MV-4-11 (cell line): ENCODE results near the gene UGT1A8.

Experiments
- DNase-seq: peaks from one replicate; lab custom pipeline; 2025; lab: John Stamatoyannopoulos, UW

Gene UGT1A8

DNA sequence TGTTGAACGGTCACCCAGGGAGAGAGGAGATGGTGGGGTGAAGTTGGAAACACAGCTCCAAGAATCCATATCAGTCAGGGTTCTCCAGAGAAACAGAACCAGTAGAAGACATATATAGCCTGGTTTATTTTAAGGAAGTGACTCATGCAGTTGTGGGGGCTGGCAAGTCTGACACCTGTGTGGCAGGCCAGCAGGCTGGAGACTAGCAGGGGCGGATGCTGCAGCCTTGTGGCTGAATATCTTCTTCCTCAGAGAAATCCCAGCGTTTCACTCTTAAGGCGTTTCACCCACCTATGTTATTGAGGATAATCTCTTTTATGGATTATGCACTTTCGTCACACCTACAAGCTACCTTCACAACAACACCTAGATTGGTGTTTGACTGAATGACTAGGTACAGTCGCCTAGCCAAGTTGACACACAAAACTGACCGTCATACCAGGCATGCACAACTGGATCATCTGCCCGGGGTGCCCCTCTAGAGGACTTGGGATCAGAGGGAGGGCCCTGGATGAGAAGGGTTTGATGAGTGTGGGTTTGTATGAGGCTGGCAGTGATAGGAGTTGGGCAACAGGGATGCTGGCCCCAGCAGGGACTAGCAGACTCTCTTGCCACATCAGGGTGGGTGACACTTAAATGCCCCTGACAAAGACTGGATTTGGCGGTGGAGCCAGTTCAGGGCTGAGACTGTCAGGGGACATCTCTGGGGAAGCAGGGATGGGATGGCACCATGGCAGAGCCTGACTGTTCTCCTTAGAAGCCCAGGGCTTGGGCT is 184.1 kb downstream of the UGT1A8 start:
- DNase-seq = no peak

DNA sequence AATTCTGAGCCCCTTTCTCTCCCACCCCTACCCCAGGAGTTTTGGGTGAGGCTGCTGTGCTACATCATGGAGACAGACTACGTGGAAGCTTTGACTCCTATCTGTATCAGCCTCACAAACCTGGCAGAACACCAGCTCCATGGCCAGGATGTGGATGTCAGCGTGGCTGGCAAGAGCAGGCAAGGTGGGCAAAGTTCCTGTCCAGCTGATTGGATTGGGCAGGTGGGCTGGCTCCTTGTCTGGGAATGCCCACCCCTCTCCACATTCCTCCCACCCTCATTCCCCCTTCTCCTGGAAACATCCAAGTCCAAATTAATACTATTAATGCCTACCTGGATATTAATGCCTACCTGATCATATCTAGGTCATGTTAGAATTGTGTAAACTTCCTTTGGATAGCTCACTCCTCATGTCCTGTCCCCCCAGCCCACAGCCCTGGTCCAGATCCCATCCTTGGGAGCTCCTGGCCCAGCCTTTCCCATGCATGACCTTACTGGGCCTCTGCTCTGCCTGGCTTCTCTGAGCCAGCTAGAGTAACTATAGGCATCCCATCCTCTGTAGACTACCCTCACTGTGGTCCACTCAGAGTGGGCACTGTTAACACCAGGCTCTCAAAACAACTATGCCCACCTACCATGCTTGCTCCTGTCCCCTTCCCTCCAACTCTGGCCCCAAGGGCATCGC is 184.8 kb downstream of the UGT1A8 start:
- DNase-seq = no peak

DNA sequence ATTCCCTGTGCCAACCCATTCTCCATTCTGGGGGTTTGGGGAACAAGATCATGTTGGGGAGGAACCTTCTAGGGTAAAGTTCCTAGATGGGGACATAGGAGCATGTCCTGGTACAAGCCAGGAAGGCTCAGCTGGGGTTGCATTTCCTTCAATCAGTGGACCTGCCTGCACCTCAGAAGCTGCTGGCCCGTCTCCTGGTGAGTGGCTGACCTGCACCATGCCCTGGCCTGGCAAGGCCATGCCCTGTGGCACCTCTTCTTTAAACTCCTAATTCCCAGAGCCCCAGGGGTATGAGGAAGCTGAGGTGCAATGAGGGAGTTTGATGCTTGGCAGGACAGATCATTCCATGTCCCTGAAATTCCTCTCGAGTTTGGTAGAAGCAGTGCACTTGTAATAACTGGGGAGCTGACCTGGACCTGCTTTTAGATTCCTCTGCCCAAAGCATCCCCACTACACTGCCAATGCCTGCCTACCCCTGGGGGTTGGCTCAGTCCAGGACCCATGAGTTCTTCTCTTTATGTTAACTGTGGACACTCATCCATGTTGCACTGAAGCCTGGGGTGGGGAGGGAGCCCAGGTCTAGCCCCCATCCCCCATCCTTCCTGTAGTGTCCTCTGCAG is 186.0 kb downstream of the UGT1A8 start:
- no peak for DNase-seq

DNA sequence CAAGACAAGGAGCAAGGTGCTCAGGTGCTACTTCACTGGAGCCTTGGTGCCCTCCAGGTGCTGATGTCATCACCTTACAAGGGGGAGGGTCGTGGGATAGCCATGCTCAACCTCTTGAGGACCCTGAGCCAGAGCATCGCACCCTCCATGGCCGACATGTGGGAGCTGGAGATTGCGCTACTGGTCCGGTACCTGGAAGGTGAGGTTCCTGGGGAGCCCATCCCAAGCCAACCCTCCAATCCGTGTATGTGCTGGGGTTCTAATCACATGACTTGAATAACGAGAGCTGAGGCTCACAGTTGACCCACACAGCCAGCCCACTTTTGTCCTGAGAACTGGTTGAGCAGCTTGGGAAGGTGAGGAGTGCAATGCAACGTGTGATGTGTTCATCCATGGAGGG is 186.6 kb downstream of the UGT1A8 start:
- no peak for DNase-seq

DNA sequence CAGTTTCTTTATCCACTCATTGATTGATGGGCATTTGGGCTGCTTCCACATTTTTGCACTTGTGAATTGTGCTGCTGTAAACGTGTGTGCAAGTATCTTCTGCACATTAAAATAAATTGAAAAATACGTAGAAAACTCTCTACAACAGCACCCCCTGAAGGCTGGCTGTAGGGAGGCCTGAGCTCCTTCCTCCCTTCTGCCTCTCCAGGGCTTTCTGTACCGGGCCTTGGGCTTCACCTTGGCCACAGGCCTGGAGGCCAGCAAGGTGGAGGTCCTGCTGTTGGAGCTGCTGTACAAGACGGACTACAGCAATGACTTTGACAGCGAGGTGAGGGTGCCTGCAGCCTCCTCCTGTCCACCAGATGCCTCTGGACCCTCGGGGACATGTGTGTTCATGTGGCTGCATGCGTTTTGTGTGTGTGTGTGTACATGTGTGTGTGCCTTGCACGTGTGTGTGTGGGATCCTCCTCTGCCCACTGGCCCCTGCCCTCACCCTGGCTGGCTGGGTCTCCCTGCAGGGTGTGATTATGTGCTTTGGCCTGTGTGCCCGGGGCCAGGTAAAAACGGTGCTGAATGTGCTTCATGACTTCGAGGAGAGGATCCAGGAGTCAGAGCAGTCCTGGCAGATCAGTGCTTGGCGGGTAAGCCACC is 189.9 kb downstream of the UGT1A8 start:
- DNase-seq = no peak

DNA sequence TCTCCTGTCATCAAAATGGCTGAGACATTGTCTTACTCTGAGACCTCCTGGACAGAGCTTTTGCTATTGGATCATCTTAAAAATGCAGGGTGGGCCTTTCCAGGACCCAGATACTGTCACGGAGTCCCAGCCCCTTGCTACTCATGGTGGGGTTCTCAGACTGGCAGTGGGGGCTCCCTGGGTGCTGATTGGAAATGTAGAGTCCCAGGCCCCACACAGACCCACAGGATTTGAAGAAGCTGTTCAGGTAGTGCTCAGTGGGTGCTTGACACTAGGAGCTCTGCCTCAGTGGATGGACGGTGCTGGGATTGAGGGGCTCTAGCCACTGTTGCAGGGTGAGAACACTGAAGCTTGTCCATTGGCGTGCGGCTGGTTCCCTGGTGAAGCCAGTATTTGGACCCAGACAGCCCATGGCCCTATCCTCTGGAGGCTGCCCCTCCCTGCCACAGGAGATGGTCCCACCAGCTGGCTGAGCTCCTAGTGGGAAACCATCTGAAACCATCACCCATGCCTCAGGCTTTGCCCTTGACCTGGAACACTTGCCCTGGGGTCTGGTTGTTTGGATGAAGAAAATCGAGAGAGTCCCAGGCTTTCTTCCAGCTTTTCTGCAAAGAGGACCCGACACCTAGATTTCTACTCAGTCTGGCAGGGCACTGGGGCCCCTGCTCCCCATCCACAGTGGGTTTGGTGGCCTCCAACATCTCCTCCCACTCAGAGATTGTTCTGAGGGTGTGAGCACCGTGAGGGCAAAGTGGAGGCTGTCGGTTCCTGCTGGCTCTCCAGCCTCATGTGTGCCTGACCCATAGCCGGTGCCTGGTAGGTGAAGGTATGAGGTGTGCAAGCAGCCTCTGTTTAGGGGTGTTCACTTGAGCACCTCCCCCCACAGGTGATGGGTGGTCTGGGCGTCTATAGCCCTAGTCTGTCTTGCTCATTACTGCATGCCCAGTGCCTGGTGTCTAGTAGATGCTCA is 190.8 kb downstream of the UGT1A8 start:
- no peak for DNase-seq

DNA sequence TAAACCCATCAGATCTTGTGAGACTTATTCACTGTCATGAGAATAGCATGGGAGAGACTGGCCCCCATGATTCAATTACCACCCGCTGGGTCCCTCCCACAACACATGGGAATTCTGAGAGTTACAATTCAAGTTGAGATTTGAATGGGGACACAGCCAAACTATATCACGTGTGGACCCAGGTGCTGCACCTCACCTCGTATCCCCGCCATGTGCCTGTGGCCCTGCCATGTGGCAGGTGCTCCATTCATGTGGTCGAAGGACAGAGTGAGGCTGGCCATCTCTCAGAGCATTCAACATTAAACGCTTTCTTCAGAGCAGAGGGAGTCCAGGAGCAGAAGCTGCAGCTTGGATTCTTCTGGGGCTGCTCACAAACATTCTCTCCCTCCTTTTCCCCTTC is 193.0 kb downstream of the UGT1A8 start:
- DNase-seq = no peak

DNA sequence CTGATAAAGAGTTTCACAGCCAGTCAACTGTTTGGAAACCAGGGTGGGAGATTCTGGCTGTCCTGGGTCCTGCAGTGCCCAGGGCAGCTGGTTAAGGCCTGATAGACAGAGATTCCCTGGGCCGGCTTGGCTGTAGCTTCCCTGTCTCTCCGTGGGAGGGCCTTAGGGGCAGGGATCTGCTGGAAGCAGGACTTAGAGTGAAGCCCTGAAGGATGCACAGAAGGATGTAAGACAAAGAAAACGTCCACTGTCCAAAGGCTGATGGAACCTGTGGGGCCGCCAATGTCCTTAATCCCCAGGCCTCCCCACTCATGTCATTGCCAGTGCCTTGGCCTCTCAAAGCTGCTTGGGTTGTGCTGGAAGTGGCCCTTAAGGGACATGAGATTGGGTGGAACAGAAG is 193.7 kb downstream of the UGT1A8 start:
- no peak for DNase-seq

DNA sequence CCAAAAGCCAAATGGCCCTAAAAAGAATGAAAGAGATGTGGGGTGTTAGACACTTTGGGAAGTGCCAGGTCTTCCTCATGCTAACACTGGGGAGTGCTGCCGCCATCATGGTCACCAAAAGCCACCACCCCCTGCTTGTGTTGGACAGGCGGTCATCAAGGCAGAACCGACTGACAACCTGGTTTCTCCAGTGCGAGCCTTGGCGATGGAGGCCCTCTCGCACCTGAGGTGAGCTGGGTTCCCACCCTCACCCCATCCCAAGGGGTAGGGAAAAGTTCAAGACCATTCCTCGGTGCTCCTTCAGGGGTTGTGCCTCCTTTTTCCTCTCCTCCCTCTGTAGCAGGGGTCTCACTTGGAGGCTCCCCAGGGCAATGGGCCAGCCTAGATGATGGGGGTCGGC is 194.3 kb downstream of the UGT1A8 start:
- no peak for DNase-seq

DNA sequence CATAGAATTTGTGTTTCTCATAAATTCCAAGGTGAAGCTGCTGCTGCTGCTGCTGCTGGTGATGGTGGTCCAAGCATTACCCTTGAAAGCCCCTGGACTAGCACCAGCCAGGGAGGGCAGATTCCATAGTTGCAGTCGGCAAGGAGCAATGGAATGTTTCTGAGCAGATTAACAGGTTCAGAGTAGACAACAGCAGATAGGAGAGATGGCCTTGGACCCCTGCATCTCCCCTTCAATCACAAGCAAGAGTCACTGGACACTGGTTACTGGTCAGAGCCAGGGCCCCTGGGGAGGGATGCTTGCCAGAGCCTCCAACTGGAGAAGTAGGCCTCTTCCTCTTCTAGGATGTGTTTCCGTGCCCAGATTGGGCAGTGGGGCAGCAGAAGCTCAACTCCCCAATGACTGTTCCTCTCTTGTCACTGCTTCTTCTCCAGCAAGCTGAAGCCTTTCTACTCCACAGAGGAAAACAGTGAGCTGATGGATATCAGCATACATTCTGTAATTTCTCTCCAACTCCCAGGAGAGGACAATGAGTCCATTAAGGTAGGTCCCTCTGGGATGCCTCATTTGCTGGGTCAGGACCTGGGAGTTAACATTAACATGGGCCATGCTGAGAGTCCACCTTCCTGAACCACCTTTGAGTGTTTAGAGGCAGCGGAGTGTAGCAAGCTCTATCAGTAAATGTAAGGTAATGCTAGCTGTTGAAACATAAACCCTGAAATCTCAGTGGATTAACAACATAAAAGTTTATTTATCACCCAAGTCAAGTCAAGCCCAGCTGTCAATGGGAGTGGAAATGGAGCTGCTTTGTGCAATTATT is 196.0 kb downstream of the UGT1A8 start:
- no peak for DNase-seq

DNA sequence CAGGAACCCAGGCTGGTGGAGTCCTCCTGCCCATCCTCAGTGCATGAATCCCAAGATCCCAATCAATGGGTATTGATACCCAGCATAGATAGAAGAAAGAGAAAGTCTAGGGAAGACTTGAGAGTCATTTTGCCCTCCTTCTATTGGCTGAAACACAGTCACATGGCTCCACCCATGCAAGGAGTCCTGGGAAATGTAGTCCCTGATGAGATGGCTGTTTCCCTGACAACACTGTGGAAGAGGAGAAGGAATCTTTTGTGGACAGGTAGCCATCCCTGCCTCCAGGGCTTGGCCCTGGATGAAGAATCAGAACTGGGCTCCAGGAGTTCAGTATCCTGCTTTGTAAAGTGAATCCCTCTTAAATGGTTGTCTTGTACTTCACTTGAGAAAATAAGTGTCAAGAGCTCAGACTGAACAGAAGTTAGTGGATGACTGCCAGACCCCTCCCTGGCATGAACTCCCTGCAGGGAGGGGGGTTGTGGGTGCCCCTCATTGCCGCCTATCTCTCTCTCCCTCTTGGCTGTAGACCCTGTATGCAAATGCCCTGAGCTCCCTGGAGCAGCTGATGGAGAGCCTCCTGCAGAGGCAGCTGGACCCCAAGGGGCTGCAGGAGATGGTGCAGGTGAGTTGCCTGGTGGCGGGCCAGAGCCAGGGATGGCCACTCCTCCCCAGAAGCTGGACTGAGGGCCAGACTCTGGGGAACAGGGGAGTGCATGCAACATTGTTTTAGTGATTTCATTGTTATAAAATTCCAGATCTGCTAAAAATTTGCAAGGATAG is 196.8 kb downstream of the UGT1A8 start:
- no peak for DNase-seq

DNA sequence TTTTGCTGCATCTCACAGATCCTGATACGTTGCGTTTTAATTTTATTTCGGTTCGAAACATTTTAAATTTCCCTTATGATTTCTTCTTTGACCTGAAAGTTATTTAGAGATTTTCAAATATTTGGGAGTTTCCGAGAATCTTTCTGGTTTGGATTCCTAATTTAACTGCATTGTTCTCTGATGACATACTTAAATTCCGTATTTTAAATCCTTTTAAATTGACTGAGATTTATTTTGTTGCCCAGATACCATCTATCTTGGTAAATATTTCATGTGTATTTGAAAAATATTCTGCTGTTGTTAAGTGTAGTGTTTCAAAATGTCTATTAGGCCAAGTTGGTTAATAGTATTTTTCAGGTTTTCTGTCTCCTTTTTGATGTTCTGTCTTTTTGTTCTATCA is 198.4 kb downstream of the UGT1A8 start:
- DNase-seq = no peak

DNA sequence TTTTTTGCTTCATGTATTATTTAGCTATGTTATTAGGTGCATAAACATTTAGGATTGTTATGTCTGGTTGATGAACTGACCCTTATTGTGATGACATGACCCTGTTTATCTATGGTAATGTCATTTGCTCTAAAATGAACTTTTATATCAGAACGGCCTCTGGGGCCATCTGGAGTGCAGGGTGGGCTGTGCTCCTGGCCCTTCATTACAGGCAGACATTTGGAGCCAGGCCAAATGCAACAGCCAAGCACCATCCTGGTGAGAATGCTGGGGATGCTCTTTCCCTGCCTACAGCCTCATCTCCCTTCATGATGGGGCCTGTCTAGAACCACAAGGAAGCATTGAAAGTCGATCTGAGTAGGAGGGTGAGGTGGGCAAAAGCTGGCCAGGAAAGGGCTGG is 198.9 kb downstream of the UGT1A8 start:
- DNase-seq = no peak

DNA sequence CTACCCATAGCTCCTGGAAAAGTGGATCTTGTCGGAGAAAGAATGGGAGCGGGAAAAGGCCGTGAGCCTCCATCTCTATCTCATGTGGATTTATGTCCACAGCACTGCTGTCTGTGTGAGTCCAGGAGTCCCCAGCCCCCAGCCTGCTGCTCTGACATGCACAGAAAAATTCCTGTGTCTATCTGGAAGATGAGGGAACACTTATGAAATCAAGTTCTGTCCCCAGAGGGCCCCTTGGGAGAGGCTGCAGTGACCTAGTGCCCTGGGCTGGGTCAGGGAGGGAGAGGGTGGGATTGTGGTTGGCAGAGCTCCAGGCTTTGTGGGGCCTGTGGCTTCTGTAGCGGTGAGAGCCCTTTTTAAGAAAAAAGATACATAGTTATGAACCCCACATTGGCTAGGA is 199.3 kb downstream of the UGT1A8 start:
- no peak for DNase-seq

DNA sequence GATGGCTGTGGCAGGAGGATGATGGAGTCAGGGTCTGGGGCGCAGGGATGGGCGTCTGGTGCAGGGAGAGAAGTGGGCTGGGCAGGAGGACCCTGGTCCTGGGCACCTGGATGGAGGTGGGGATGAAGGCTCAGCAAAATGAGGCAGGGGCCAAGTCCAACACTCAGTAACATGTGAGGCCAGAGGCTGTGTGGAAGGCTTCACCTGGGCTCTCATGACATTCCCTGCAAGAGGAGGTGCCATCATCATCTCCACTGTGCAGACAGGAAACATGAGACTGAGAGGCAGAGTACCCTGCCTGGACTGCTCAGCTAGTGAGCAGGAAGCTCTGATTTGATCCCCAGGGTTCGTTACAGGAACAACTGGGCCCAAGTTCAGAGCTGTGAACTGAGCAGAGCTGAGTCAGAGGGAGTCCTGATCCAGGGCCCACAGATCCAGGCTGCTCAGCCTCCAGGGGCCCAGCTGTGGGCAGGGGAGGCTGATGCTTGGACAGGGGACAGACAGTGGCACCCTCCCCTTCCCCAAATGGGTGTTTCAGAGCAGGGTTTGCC is 200.0 kb downstream of the UGT1A8 start:
- no peak for DNase-seq

DNA sequence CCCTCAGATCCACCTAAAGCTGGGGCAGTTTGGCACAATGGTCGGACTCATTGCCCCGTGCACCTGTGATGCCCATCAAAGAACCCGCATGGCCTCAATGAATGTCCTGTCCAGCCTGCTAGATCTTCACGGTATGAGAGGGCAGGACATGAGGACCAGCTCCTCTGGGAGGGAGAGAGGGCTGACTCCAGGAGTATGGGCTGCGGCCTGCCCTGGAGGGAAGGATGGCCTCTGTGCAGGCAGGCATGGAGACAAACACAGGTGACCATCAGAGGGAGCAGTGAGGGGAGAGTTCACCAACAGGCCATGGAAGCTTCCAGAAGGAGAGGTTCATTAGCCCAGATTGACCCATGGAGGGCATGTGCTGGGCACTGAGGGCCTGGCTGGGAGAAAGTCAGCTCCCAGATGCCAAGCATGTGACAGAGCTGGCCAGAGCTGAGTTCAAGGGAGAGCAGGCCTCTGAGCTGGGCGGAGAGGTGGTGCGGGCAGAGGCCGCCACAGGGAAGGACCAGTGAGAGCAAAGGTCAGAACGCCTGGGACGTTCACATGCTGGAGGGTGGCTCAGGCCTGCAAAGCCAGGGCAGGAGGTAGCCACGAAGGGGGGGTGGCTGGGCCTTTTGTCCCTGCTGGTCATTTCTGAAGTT is 200.7 kb downstream of the UGT1A8 start:
- DNase-seq = no peak

DNA sequence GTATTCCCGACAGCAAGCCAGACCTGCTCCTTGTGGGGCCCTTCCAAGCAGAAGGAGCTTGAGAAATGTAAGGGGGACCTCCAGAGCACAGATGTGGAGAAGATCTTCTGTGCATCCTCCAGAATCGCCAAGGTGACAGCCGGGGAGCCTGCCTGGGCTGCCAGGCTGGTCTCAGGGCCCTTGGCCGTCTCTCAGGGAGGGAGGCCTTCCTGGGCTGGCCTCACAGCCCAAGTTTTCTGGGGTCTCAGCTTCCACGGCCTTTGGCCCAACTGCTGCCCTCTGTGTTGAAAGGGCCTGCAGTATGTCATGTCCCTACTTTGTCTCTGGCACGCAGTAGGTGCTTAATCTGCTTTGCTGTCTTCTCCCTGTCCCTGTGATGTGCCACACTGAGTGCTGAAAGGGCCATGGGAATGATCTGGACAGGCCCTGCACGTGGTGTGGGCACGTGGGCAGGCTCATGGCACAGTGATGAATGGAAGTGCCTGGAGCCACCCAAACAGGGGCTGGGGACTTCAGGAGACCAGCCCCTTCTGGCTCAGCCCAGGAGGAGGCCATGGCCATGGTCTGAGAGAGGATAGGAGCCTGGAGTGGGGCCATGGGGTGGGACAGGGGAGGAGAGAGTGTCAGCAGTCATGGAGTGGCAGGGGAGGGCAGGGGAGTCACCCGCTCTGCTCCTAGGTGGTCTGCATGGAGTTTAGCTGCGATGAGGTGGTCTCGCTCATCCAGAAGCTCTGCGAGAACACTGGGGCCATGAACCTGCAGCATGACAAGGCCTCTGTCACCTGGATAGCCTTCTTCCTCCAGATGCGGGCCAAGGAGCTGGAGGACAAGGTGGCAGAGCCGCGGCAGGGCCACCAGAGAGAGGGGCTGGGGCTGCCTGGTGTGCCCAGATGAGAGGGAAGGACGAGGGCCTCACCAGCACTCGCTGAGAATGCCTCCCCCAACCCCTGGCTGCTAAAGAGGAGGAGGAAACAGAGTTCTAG is 201.5 kb downstream of the UGT1A8 start:
- no peak for DNase-seq
